Cardiac muscle cell (in vitro differentiated cells and primary cell): ENCODE measurements around the gene MEX3A. TPM values are rescaled to one million over a fixed set of nuclear protein-coding genes. Genes with fewer than 3 reads are reported as not detected.

Experiments used
- DNase-seq, 2 donors: peaks; one replicate each; pipeline versions ENCODE4 v3.0.0 to v3.0.0-alpha.2; 2010 to 2017; ENCODE audit warnings: low read depth in 1 of 2, low spot score in 1 of 2
- H3K27ac ChIP-seq: fragments of 200-600 bp; sonication (generic); 2 replicates; pipeline ENCODE4 v1.5.1; 2016
- H3K27me3 ChIP-seq: fragments of 200-600 bp; sonication (generic); 2 replicates; pipeline ENCODE4 v1.6.0; 2016; ENCODE audit warnings: control low read depth
- H3K36me3 ChIP-seq: fragments of 200-600 bp; sonication (generic); 2 replicates; pipeline ENCODE4 v1.5.1; 2016; ENCODE audit warnings: control low read depth
- H3K4me1 ChIP-seq: fragments of 200-600 bp; sonication (generic); 2 replicates; pipeline ENCODE4 v1.8.1; 2017; ENCODE audit warnings: low read depth, mild to moderate bottlenecking, mixed run types
- H3K4me3 ChIP-seq: fragments of 200-600 bp; sonication (generic); 2 replicates; pipeline ENCODE4 v1.5.1; 2016; ENCODE audit warnings: mild to moderate bottlenecking
- H3K9me3 ChIP-seq: fragments of 200-600 bp; sonication (generic); 2 replicates; pipeline ENCODE4 v1.5.1; 2017; ENCODE audit warnings: low read depth, mild to moderate bottlenecking, control low read depth
- polyA plus RNA-seq: library from polyadenylated mRNA; unstranded; fragments of >200 nt; fragmentation: Nextera tagmentation; extraction: Ambion mirVana; gene quantifications from 2 replicates; pipeline ENCODE4 v1.2.1, GENCODE V29; 2016
- total RNA-seq: library from RNA; depleted of rRNA; stranded (reverse); fragments of >200 nt; gene quantifications from 2 replicates; pipeline ENCODE4 v1.2.3, GENCODE V29; 2016
- TF ChIP-seq, protein P1 (sequence below): IDR thresholded peaks from 2 replicates; pipeline ENCODE4 v1.5.1; 2012; ENCODE audit warnings: low read depth, mild to moderate bottlenecking, low read length

The MEX3A gene
- total and polyA plus RNA-seq, 2 experiments from 2014 or later: 17.2 to 58.6 TPM

DNA sequence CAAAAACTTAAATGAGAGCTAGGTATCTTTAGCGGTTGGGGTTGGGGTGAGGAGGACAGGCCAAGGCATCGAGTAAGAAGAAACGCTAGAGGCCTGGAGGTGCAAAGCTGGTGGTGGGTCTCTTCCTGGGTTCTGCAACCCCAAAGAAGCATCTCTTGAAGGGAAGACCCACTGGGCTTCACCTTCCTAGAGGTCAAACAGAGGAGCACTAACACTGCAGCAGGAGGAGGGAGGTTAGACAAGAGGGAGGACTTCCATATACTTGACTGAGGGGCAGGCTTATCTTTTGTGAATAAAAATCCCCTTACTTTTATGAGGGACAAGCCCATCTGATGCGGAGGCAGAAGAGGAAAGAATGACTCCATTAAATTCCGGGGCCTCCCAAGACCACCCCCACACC, 2.5 kb downstream of the MEX3A start:
- Histone ChIP-seq H3K9me3 (no peaks in the 10 kb centered on the region), H3K36me3 (peaks cover 12% of the 10 kb centered on the region), H3K4me3 (peak overlapping the region; percentile 99), H3K27me3 (no peaks in the 10 kb centered on the region), H3K4me1 (peaks cover 46% of the 10 kb centered on the region), H3K27ac (no peak overlapping the region)
- DNase-seq: no peak
- TF ChIP-seq, protein P1, sequence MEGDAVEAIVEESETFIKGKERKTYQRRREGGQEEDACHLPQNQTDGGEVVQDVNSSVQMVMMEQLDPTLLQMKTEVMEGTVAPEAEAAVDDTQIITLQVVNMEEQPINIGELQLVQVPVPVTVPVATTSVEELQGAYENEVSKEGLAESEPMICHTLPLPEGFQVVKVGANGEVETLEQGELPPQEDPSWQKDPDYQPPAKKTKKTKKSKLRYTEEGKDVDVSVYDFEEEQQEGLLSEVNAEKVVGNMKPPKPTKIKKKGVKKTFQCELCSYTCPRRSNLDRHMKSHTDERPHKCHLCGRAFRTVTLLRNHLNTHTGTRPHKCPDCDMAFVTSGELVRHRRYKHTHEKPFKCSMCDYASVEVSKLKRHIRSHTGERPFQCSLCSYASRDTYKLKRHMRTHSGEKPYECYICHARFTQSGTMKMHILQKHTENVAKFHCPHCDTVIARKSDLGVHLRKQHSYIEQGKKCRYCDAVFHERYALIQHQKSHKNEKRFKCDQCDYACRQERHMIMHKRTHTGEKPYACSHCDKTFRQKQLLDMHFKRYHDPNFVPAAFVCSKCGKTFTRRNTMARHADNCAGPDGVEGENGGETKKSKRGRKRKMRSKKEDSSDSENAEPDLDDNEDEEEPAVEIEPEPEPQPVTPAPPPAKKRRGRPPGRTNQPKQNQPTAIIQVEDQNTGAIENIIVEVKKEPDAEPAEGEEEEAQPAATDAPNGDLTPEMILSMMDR: no peak

DNA sequence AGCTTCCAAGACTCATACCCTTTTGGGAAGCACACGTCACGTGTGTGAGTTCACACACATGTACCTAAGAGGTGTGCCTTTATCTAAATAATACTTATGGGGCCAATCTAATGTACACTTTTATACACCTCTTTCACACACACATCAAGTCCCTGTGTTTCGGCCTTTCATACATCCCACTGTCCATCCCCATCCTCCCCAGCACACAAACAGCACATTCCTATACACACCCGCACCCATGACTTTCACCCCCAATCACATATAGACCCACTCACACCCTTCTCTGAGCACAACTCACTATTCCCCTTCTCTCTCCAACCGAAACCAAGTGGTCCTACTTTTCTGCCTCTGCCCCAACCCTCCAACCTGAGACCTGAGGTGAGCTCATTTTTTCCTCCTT, 3.5 kb downstream of the MEX3A start:
- H3K4me1 ChIP-seq: peaks cover 47% of the 10 kb centered on the region
- H3K4me3 ChIP-seq: no peak overlapping the region
- peaks cover 16% of the 10 kb centered on the region for H3K36me3 ChIP-seq
- H3K9me3 ChIP-seq: no peaks in the 10 kb centered on the region
- H3K27ac ChIP-seq: peak overlapping the region; percentile 59
- H3K27me3 ChIP-seq: no peaks in the 10 kb centered on the region
- no peak for DNase-seq
- TF ChIP-seq, protein P1: no peak

DNA sequence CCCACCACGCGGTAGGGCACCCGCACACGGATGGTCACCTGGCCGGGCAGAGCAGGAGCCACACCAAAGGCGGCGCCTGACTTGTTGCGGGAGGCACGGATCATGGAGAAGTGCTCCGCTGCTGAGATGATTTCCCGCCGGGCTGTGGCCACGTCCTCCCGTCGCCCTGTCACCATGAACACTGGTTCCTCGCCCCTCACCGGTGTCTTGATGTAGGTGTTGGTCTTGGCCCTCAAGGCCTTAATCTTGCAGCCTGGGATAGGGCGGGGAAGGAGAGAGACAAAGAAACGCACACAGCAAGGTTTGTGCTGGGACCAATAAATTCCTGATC, 4.9 kb downstream of the MEX3A start:
- H3K27me3 ChIP-seq: no peaks in the 10 kb centered on the region
- TF ChIP-seq, protein P1: no peak
- H3K4me1 ChIP-seq: peaks cover 59% of the 10 kb centered on the region
- H3K27ac ChIP-seq: peak overlapping the region; percentile 81
- H3K4me3 ChIP-seq: no peak overlapping the region
- DNase-seq: no peak
- H3K9me3 ChIP-seq: no peaks in the 10 kb centered on the region
- peaks cover 16% of the 10 kb centered on the region for H3K36me3 ChIP-seq

DNA sequence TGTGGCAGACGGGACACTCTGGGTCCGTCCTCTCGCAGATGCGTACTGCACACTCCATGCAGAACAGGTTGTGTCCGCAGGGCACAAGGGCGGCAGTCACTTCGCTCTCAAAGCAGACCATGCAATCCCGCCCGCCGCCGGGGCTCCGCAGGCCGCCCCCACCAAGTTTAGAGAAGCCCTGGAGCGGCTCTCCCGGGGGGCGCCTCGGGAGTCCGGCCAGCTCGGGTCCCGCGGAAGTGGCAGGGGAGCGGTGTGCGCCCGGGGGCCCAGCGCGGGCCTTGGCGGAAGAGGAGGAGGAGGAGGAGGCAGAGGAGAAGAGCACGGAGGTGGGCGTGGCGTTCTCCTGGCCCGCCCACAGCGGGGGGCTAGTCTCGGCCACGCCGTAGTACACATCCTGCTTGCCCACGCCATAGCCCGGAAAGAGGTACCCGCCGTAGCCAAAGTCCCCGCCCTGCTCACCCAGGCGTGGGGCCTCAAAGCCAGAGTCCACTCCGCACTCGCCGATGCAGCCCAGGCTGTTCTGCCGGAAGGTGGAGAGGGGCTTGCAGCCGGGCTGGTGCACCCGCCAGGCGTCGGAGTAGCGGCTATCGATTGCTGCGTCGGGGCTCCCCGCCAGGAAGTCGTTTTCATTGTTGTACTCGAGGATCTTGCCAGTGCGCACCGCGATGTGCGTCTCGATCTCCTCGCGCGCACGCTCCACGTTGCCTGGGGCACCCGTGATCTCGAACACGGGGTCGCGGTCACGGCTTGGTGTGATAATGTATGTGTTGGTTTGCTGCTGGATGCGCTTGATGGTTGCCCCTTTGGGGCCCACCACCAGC, 5.4 kb downstream of the MEX3A start:
- H3K27ac ChIP-seq: peak overlapping the region; percentile 81

DNA sequence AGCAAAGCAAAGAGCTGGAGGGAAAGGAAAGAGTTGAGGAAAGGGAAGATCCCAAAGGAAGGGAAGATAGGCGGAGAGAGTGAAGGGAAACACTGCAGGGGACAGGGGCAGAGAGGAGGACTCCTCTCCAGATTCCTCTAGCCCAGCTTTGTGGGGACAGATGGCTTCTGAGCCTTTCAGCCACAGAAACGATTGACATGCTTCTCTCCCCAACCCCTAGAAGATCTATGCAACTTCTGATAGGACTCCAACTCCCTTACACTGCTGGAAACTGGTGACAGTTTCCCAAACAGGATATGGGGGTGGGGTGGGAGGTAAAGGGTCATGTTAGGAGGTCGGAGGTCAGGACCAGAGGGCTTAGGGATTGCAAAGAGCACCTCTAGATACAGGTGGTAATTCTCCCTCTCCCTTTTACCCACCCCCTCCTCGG, 6.5 kb downstream of the MEX3A start:
- Histone ChIP-seq H3K27me3 (no peaks in the 10 kb centered on the region), H3K36me3 (peaks cover 16% of the 10 kb centered on the region), H3K27ac (peak overlapping the region; percentile 81), H3K4me1 (peaks cover 66% of the 10 kb centered on the region), H3K4me3 (no peak overlapping the region), H3K9me3 (no peaks in the 10 kb centered on the region)
- TF ChIP-seq, protein P1: no peak
- DNase-seq: no peak

More for the DNA sequence above, 5.4 kb downstream of the MEX3A start:
- Histone ChIP-seq H3K4me3 (no peak overlapping the region), H3K4me1 (peaks cover 64% of the 10 kb centered on the region), H3K27me3 (no peaks in the 10 kb centered on the region), H3K36me3 (peaks cover 16% of the 10 kb centered on the region), H3K9me3 (no peaks in the 10 kb centered on the region)
- TF ChIP-seq, protein P1: no peak
- peak in 1 of 2 donors; percentile 47 for DNase-seq
